Fibroblast of lung (primary cell): ENCODE results near the gene PPIE. TPM values are rescaled to one million over a fixed set of nuclear protein-coding genes. Genes with fewer than 3 reads are reported as not detected.

Source experiments
- DNase-seq, 2 donors: peaks; one replicate each; pipeline versions ENCODE4 v3.0.0 to v3.0.0-alpha.2; 2010; ENCODE audit warnings: low read depth in 2 of 2
- H2AFZ ChIP-seq: 2 replicates; pipeline ENCODE4 v1.5.1; 2012; ENCODE audit warnings: low read length, control low read depth, inconsistent platforms
- H3K27ac ChIP-seq: 2 replicates; pipeline ENCODE4 v1.5.1; 2011; ENCODE audit warnings: low read length, control low read depth; ENCODE audit not compliant: insufficient read depth
- H3K27me3 ChIP-seq: 2 replicates; pipeline ENCODE4 v1.5.1; 2011; ENCODE audit warnings: mild to moderate bottlenecking, low read length; ENCODE audit not compliant: control insufficient read depth, insufficient read depth
- H3K36me3 ChIP-seq: 2 replicates; pipeline ENCODE4 v1.5.1; 2011; ENCODE audit warnings: low read length; ENCODE audit not compliant: control insufficient read depth, insufficient read depth
- H3K4me1 ChIP-seq: 2 replicates; pipeline ENCODE4 v1.5.1; 2011; ENCODE audit warnings: low read length; ENCODE audit not compliant: control insufficient read depth, insufficient read depth; ENCODE audit errors: extremely low read depth
- H3K4me2 ChIP-seq: 2 replicates; pipeline ENCODE4 v1.5.1; 2011; ENCODE audit warnings: low read length, control low read depth; ENCODE audit not compliant: insufficient read depth; ENCODE audit errors: extremely low read depth
- H3K4me3 ChIP-seq, 4 experiments: fragments of 200-600 bp in 1 of 4; sonication (generic) in 1 of 4; replicated peaks in 1 of 4; 2 replicates each; pipeline ENCODE4 v1.5.1; 2011 to 2016; ENCODE audit warnings: low read length in 4 of 4, low read depth in 3 of 4, mild to moderate bottlenecking in 3 of 4, control low read depth in 2 of 4, inconsistent platforms in 1 of 4, mixed read lengths in 1 of 4; ENCODE audit not compliant: insufficient read depth in 1 of 4; ENCODE audit errors: control extremely low read depth in 1 of 4
- H3K79me2 ChIP-seq: 2 replicates; pipeline ENCODE4 v1.5.1; 2012; ENCODE audit warnings: mild to moderate bottlenecking, low read length, inconsistent platforms; ENCODE audit not compliant: control insufficient read depth, insufficient read depth
- H3K9ac ChIP-seq: 2 replicates; pipeline ENCODE4 v1.5.1; 2011; ENCODE audit warnings: mild to moderate bottlenecking, low read length, control low read depth; ENCODE audit not compliant: insufficient read depth
- H3K9me3 ChIP-seq: 2 replicates; pipeline ENCODE4 v1.5.1; 2012; ENCODE audit warnings: low read depth, low read length; ENCODE audit not compliant: control insufficient read depth, insufficient read depth
- H4K20me1 ChIP-seq: 2 replicates; pipeline ENCODE4 v1.5.1; 2011; ENCODE audit warnings: low read length; ENCODE audit not compliant: control insufficient read depth, insufficient read depth; ENCODE audit errors: extremely low read depth
- CTCF ChIP-seq, 2 donors: IDR thresholded peaks in 1 of 2; conservative IDR thresholded peaks in 1 of 2; 1 replicate in 1 of 2; 2 replicates in 1 of 2; pipeline ENCODE4 v1.5.1; 2011 to 2012; ENCODE audit warnings: low read length in 2 of 2, control low read depth in 1 of 2, inconsistent platforms in 1 of 2, low read depth in 1 of 2, mild to moderate bottlenecking in 1 of 2
- EZH2 ChIP-seq: IDR thresholded peaks from 2 replicates; pipeline ENCODE4 v1.5.1; 2012; ENCODE audit warnings: low read length, control low read depth, mild to moderate bottlenecking; ENCODE audit errors: missing control alignments
- polyA plus RNA-seq, 2 donors: library from polyadenylated mRNA; depleted of rRNA in 1 of 2; stranded (reverse) in 1 of 2; unstranded in 1 of 2; fragments of >200 nt; gene quantifications; 2 replicates each; pipeline ENCODE4 v1.2.1, GENCODE V29; 2011 to 2012; ENCODE audit warnings: missing spikeins in 1 of 2
- total RNA-seq: library from RNA; depleted of rRNA; stranded (reverse); fragments of >200 nt; gene quantifications from 2 replicates; pipeline ENCODE4 v1.2.1, GENCODE V29; 2014

Gene PPIE
- total and polyA plus RNA-seq, 2 donors (not counting 1 experiment from before 2014, with no cell fraction given) = 38.8 to 58.8 TPM

GRCh38 chr1:39788758-39789570 is 50.3 kb downstream of the PPIE start, which contains the start of gene BMP8B:
Gene BMP8B (minus strand): TSS chr1:39788865. CDS start chr1:39788485, 380 bp downstream.
- no peaks in the 10 kb centered on the region for H4K20me1 ChIP-seq
- no peak within 1 kb of the TSS for H3K4me2 ChIP-seq
- TF ChIP-seq CTCF (conservative IDR thresholded peaks at IDR 0.05 in 1 of 2, IDR thresholded peaks at IDR 0.05 in 1 of 2; ENCODE audit: low read depth in 1 of 2, low read length in 2 of 2) = no peak
- no peak for TF ChIP-seq EZH2
- H3K36me3 ChIP-seq = no peaks in the 10 kb centered on the region
- no peak within 1 kb of the TSS for H3K27ac ChIP-seq
- peaks cover 28% of the 10 kb centered on the region for H3K27me3 ChIP-seq
- no peaks in the 10 kb centered on the region for H3K4me1 ChIP-seq
- DNase-seq = no peak
- no peak within 1 kb of the TSS for H3K9ac ChIP-seq
- no peaks in the 10 kb centered on the region for H3K79me2 ChIP-seq
- H3K4me3 ChIP-seq = no peak within 1 kb of the TSS
- H3K9me3 ChIP-seq = no peaks in the 10 kb centered on the region
- no peak within 1 kb of the TSS for H2AFZ ChIP-seq

GRCh38 chr1:39789571-39790110 is 51.0 kb downstream of the PPIE start:
- H3K4me1 ChIP-seq = no peaks in the 10 kb centered on the region
- peaks cover 28% of the 10 kb centered on the region for H3K27me3 ChIP-seq
- TF ChIP-seq EZH2 (peak; percentile 64), CTCF (conservative IDR thresholded peaks at IDR 0.05 in 1 of 2, IDR thresholded peaks at IDR 0.05 in 1 of 2; ENCODE audit: low read depth in 1 of 2, low read length in 2 of 2) (no peak)
- no peaks in the 10 kb centered on the region for H3K9me3 ChIP-seq
- H4K20me1 ChIP-seq = no peaks in the 10 kb centered on the region
- no peak overlapping the region for H3K27ac ChIP-seq
- no peak overlapping the region for H3K4me3 ChIP-seq
- DNase-seq = no peak
- no peak overlapping the region for H3K4me2 ChIP-seq
- no peaks in the 10 kb centered on the region for H3K79me2 ChIP-seq
- H3K9ac ChIP-seq = no peak overlapping the region
- H3K36me3 ChIP-seq = no peaks in the 10 kb centered on the region
- no peak overlapping the region for H2AFZ ChIP-seq

GRCh38 chr1:39791838-39792237 is 53.2 kb downstream of the PPIE start:
- no peak overlapping the region for H3K4me3 ChIP-seq
- no peaks in the 10 kb centered on the region for H3K79me2 ChIP-seq
- H3K9me3 ChIP-seq = no peaks in the 10 kb centered on the region
- H3K27ac ChIP-seq = no peak overlapping the region
- no peak for DNase-seq
- TF ChIP-seq EZH2 (no peak), CTCF (conservative IDR thresholded peaks at IDR 0.05 in 1 of 2, IDR thresholded peaks at IDR 0.05 in 1 of 2; ENCODE audit: low read depth in 1 of 2, low read length in 2 of 2) (no peak)
- H4K20me1 ChIP-seq = no peaks in the 10 kb centered on the region
- no peak overlapping the region for H3K9ac ChIP-seq
- no peak overlapping the region for H2AFZ ChIP-seq
- H3K36me3 ChIP-seq = no peaks in the 10 kb centered on the region
- H3K4me2 ChIP-seq = no peak overlapping the region
- H3K4me1 ChIP-seq = no peaks in the 10 kb centered on the region
- H3K27me3 ChIP-seq = peaks cover 31% of the 10 kb centered on the region
